ENCODE measurements around the gene SMPD1. TPM values are rescaled to one million over a fixed set of nuclear protein-coding genes. Genes with fewer than 3 reads are reported as not detected.

The SMPD1 gene
- total and polyA plus RNA-seq, 12 donors, result 53.8 to 88.1 (median 66.3) TPM

- intact Hi-C loops (cut with DNase I), result no loop called here
- no peak for DNase-seq
- Histone ChIP-seq H3K27me3 (no peaks in the 10 kb centered on the region), H3K36me3 (peaks cover 0 to 73% (median 7%) of the 10 kb centered on the region in 9 donors), H3K27ac (no peak overlapping the region), H3K4me3 (no peak overlapping the region), H3K9me3 (no peaks in the 10 kb centered on the region), H3K4me1 (peaks cover 0 to 14% (median 0%) of the 10 kb centered on the region in 9 donors)
- 81 to 86% methylated on average over 16 of the region's 16 CpGs for WGBS, 2 donors
- TF ChIP-seq, protein P1, sequence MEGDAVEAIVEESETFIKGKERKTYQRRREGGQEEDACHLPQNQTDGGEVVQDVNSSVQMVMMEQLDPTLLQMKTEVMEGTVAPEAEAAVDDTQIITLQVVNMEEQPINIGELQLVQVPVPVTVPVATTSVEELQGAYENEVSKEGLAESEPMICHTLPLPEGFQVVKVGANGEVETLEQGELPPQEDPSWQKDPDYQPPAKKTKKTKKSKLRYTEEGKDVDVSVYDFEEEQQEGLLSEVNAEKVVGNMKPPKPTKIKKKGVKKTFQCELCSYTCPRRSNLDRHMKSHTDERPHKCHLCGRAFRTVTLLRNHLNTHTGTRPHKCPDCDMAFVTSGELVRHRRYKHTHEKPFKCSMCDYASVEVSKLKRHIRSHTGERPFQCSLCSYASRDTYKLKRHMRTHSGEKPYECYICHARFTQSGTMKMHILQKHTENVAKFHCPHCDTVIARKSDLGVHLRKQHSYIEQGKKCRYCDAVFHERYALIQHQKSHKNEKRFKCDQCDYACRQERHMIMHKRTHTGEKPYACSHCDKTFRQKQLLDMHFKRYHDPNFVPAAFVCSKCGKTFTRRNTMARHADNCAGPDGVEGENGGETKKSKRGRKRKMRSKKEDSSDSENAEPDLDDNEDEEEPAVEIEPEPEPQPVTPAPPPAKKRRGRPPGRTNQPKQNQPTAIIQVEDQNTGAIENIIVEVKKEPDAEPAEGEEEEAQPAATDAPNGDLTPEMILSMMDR (IDR thresholded peaks at IDR 0.05), result no peak
- ATAC-seq, result peak in 3 of 8 donors; percentile 10 to 39 (median 12)
Measured at GRCh38 chr11:6404342-6405051, 14.2 kb downstream of the SMPD1 start.

- WGBS, 2 donors, result 82 to 87% methylated on average over 13 of the region's 13 CpGs
- no peak overlapping the region for H3K27ac ChIP-seq
- H3K27me3 ChIP-seq, result no peaks in the 10 kb centered on the region
- no peak overlapping the region for H3K4me3 ChIP-seq
- intact Hi-C loops (cut with DNase I), result no loop called here
- TF ChIP-seq, protein P1 (IDR thresholded peaks at IDR 0.05), result no peak
- DNase-seq (no peak), ATAC-seq (peak in 1 of 8 donors; percentile 20)
- H3K9me3 ChIP-seq, result no peaks in the 10 kb centered on the region
- peaks cover 0 to 14% (median 0%) of the 10 kb centered on the region in 9 donors for H3K4me1 ChIP-seq
- H3K36me3 ChIP-seq, result peaks cover 0 to 73% (median 8%) of the 10 kb centered on the region in 9 donors
Measured at GRCh38 chr11:6405052-6405667, 14.9 kb downstream of the SMPD1 start.

DNA sequence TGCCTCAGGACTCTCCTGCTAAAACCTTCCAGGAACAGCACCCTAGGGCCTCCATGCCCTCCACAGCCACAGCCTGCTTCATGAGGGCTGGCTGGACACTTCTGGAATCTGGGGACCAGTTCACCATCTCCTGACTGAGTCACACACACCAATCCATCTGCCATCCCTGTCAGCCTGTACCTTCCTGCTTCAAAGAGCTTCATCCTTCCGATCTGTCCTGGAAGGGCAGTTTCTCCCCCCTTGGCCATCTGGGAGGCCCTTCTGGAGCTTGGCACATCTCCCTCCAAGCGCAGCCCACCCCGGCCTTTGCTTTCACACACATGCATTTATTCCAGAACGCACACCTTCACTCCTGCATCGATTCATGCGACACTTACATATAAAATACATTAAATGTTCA is 15.6 kb downstream of the SMPD1 start:
- no peaks in the 10 kb centered on the region for H3K27me3 ChIP-seq
- TF ChIP-seq, protein P1 (IDR thresholded peaks at IDR 0.05), result no peak
- H3K4me3 ChIP-seq, result no peak overlapping the region
- no peak overlapping the region for H3K27ac ChIP-seq
- H3K4me1 ChIP-seq, result peaks cover 0 to 14% (median 0%) of the 10 kb centered on the region in 9 donors
- no peaks in the 10 kb centered on the region for H3K9me3 ChIP-seq
- intact Hi-C loops (cut with DNase I), result no loop called here
- no peak for ATAC-seq
- 93 to 95% methylated on average over 6 of the region's 6 CpGs for WGBS, 2 donors
- no peak for DNase-seq
- peaks cover 0 to 73% (median 13%) of the 10 kb centered on the region in 9 donors for H3K36me3 ChIP-seq

- no peaks in the 10 kb centered on the region for H3K9me3 ChIP-seq
- WGBS, 2 donors, result 49 to 59% methylated on average over 2 of the region's 2 CpGs
- ATAC-seq (no peak), DNase-seq (no peak)
- no peaks in the 10 kb centered on the region for H3K27me3 ChIP-seq
- intact Hi-C loops (cut with DNase I), result no loop called here
- TF ChIP-seq, protein P1 (IDR thresholded peaks at IDR 0.05), result no peak
- peaks cover 0 to 14% (median 0%) of the 10 kb centered on the region in 9 donors for H3K4me1 ChIP-seq
- no peak overlapping the region for H3K27ac ChIP-seq
- no peak overlapping the region for H3K4me3 ChIP-seq
- H3K36me3 ChIP-seq, result peaks cover 0 to 72% (median 12%) of the 10 kb centered on the region in 9 donors
Measured at GRCh38 chr11:6406370-6406769, 16.1 kb downstream of the SMPD1 start.

Measured in heart right ventricle (tissue), 16 donors.